Endothelial cell of umbilical vein (primary cell): ENCODE results near the gene BNC2.

ENCODE experiments used
- EZH2 ChIP-seq: IDR thresholded peaks from 2 replicates; pipeline ENCODE4 v1.6.1; 2012; ENCODE audit warnings: borderline replicate concordance, low read depth, mild to moderate bottlenecking, moderate library complexity, low read length, inconsistent platforms; ENCODE audit not compliant: severe bottlenecking
- FOS ChIP-seq: IDR thresholded peaks from 2 replicates; pipeline ENCODE4 v1.6.1; 2011; ENCODE audit warnings: mild to moderate bottlenecking, low read length, moderate library complexity, borderline replicate concordance; ENCODE audit not compliant: insufficient read depth
- JUN ChIP-seq: IDR thresholded peaks from 2 replicates; pipeline ENCODE4 v1.6.1; 2011; ENCODE audit warnings: borderline replicate concordance, low read depth; ENCODE audit not compliant: insufficient read length, insufficient read depth
- POLR2A ChIP-seq: IDR thresholded peaks from 2 replicates; pipeline ENCODE4 v1.6.1; 2012; ENCODE audit warnings: low read depth, mild to moderate bottlenecking, control low read depth, low read length
- POLR2AphosphoS5 ChIP-seq: IDR thresholded peaks from 2 replicates; pipeline ENCODE4 v1.6.1; 2012; ENCODE audit warnings: low read depth, mild to moderate bottlenecking, control low read depth, low read length, moderate library complexity; ENCODE audit not compliant: insufficient read depth
- TF ChIP-seq, protein P1 (sequence below), 2 donors: IDR thresholded peaks; 1 replicate in 1 of 2; 2 replicates in 1 of 2; pipeline ENCODE4 v1.5.1; 2011; ENCODE audit warnings: low read length in 2 of 2, mild to moderate bottlenecking in 2 of 2, moderate library complexity in 2 of 2, control low read depth in 1 of 2, inconsistent platforms in 1 of 2, low read depth in 1 of 2; ENCODE audit not compliant: insufficient read depth in 1 of 2; ENCODE audit errors: extremely low read depth in 1 of 2
- TF ChIP-seq, protein P2 (sequence below): IDR thresholded peaks from 2 replicates; pipeline ENCODE4 v1.6.1; 2011; ENCODE audit not compliant: insufficient read depth, insufficient read length

DNA sequence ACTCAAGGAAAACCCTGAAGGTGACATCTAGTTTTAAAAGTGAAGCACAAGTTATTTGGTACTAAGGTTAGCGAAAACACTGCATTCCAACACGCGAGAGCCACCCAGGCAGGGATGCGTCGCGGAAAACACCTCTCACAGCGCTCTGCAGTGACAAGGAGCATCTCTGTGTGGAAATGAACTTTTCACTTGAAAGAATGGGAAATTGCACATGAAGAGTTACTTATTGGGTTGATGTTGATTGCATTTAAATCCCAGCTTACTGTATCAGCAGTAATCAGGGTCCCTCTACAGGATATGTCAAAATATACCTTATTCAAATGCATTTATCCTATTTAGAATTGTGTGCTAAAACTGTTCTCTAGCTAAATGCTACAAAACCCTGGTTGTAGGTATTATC, 144.4 kb downstream of the BNC2 start:
- TF ChIP-seq, protein P1, sequence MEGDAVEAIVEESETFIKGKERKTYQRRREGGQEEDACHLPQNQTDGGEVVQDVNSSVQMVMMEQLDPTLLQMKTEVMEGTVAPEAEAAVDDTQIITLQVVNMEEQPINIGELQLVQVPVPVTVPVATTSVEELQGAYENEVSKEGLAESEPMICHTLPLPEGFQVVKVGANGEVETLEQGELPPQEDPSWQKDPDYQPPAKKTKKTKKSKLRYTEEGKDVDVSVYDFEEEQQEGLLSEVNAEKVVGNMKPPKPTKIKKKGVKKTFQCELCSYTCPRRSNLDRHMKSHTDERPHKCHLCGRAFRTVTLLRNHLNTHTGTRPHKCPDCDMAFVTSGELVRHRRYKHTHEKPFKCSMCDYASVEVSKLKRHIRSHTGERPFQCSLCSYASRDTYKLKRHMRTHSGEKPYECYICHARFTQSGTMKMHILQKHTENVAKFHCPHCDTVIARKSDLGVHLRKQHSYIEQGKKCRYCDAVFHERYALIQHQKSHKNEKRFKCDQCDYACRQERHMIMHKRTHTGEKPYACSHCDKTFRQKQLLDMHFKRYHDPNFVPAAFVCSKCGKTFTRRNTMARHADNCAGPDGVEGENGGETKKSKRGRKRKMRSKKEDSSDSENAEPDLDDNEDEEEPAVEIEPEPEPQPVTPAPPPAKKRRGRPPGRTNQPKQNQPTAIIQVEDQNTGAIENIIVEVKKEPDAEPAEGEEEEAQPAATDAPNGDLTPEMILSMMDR (IDR thresholded peaks at IDR 0.05; ENCODE audit: extremely low read depth in 1 of 2, insufficient read depth in 1 of 2, low read depth in 1 of 2, low read length in 2 of 2), result no peak
- TF ChIP-seq POLR2AphosphoS5 (no peak), JUN (no peak), POLR2A (no peak), EZH2 (no peak), FOS (no peak)
- TF ChIP-seq, protein P2, sequence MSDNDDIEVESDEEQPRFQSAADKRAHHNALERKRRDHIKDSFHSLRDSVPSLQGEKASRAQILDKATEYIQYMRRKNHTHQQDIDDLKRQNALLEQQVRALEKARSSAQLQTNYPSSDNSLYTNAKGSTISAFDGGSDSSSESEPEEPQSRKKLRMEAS, result no peak
